Neural cell (in vitro differentiated cells): ENCODE results near the gene VPS13D. TPM values are rescaled to one million over a fixed set of nuclear protein-coding genes. Genes with fewer than 3 reads are reported as not detected.

Source experiments
- H2AFZ ChIP-seq: fragments of 200-600, 300-800 bp; sonication (generic), shearing (Covaris generic); 2 replicates; pipeline ENCODE4 v1.6.0; 2014; ENCODE audit warnings: low read depth, mild to moderate bottlenecking, antibody characterized with exemption, low read length, moderate library complexity
- H3F3A ChIP-seq: fragments of 200-600 bp; shearing (Covaris generic); 2 replicates; pipeline ENCODE4 v1.6.1; 2016; ENCODE audit warnings: mild to moderate bottlenecking, moderate library complexity, mixed read lengths, antibody characterized with exemption, low read length; ENCODE audit not compliant: insufficient read depth, poor library complexity, severe bottlenecking
- H3K27ac ChIP-seq: fragments of 200-600, 300-800 bp; sonication (generic), shearing (Covaris generic); 2 replicates; pipeline ENCODE4 v1.5.1; 2014; ENCODE audit warnings: mild to moderate bottlenecking, low read length, moderate library complexity
- H3K27me3 ChIP-seq: fragments of 300-800, 200-600 bp; sonication (generic), shearing (Covaris generic); 2 replicates; pipeline ENCODE4 v1.6.0; 2014; ENCODE audit warnings: mild to moderate bottlenecking, low read depth, low read length, moderate library complexity; ENCODE audit not compliant: insufficient read depth
- H3K36me3 ChIP-seq: fragments of 300-800, 200-600 bp; sonication (generic), shearing (Covaris generic); 2 replicates; pipeline ENCODE4 v1.5.1; 2014; ENCODE audit warnings: mild to moderate bottlenecking, antibody characterized with exemption, low read length, moderate library complexity; ENCODE audit not compliant: insufficient read depth
- H3K4me2 ChIP-seq: fragments of 300-800, 200-600 bp; sonication (generic), shearing (Covaris generic); 2 replicates; pipeline ENCODE4 v1.6.0; 2014; ENCODE audit warnings: mild to moderate bottlenecking, low read length
- H3K4me3 ChIP-seq: fragments of 300-800, 200-600 bp; sonication (generic), shearing (Covaris generic); 2 replicates; pipeline ENCODE4 v1.5.1; 2014; ENCODE audit warnings: mild to moderate bottlenecking, low read length, moderate library complexity
- H3K79me2 ChIP-seq: fragments of 200-600 bp; shearing (Covaris generic); replicated peaks from 2 replicates; pipeline ENCODE4 v1.6.0; 2014; ENCODE audit warnings: mild to moderate bottlenecking, low read length, moderate library complexity; ENCODE audit not compliant: insufficient read depth
- H3K9ac ChIP-seq: fragments of 300-800, 200-600 bp; sonication (generic), shearing (Covaris generic); 2 replicates; pipeline ENCODE4 v1.6.1; 2016; ENCODE audit warnings: mild to moderate bottlenecking, low read length, mixed read lengths
- H3K9me2 ChIP-seq: fragments of 200-600 bp; shearing (Covaris generic); 2 replicates; pipeline ENCODE4 v1.6.1; 2016; ENCODE audit warnings: mild to moderate bottlenecking, low read length, mixed read lengths; ENCODE audit not compliant: insufficient read depth
- H3K9me3 ChIP-seq: fragments of 200-600, 300-800 bp; sonication (generic), shearing (Covaris generic); 2 replicates; pipeline ENCODE4 v1.6.1; 2016; ENCODE audit warnings: mild to moderate bottlenecking, mixed run types, low read length, moderate library complexity, mixed read lengths
- H4K20me1 ChIP-seq: fragments of 200-600 bp; shearing (Covaris generic); 2 replicates; pipeline ENCODE4 v1.6.1; 2016; ENCODE audit warnings: mild to moderate bottlenecking, mixed run types; ENCODE audit not compliant: insufficient read depth
- EP300 ChIP-seq: fragments of 450-650 bp; conservative IDR thresholded peaks from 2 replicates; pipeline ENCODE4 v1.6.1; 2014; ENCODE audit warnings: antibody characterized with exemption, mild to moderate bottlenecking, moderate library complexity; ENCODE audit not compliant: poor library complexity, severe bottlenecking
- EZH2 ChIP-seq: fragments of 200-600, 300-800 bp; shearing (Covaris generic), sonication (generic); IDR thresholded peaks from 2 replicates; pipeline ENCODE4 v1.6.1; 2014; ENCODE audit warnings: antibody characterized with exemption, low read length, borderline replicate concordance, mild to moderate bottlenecking; ENCODE audit not compliant: insufficient read depth, poor library complexity, severe bottlenecking
- MXI1 ChIP-seq: fragments of 450-650 bp; conservative IDR thresholded peaks from 2 replicates; pipeline ENCODE4 v1.6.1; 2014; ENCODE audit warnings: antibody characterized with exemption, mild to moderate bottlenecking; ENCODE audit not compliant: poor library complexity, severe bottlenecking
- POLR2AphosphoS5 ChIP-seq: IDR thresholded peaks from 2 replicates; pipeline ENCODE4 v1.6.1; 2012
- RAD21 ChIP-seq: fragments of 450-650 bp; conservative IDR thresholded peaks from 2 replicates; pipeline ENCODE4 v1.6.1; 2014; ENCODE audit warnings: antibody characterized with exemption, mild to moderate bottlenecking, moderate library complexity
- SMC3 ChIP-seq: fragments of 450-650 bp; conservative IDR thresholded peaks from 2 replicates; pipeline ENCODE4 v1.6.1; 2014; ENCODE audit warnings: antibody characterized with exemption, mild to moderate bottlenecking, moderate library complexity; ENCODE audit not compliant: poor library complexity
- TAF1 ChIP-seq: IDR thresholded peaks from 2 replicates; pipeline ENCODE4 v1.6.1; 2012; ENCODE audit warnings: low read depth
- polyA plus RNA-seq: library from polyadenylated mRNA; depleted of rRNA; stranded (reverse); fragments of >200 nt; gene quantifications from 2 replicates; pipeline ENCODE4 v1.2.3, GENCODE V29; 2014
- TF ChIP-seq, protein P1 (sequence below): IDR thresholded peaks from 2 replicates; pipeline ENCODE4 v1.6.1; 2012; ENCODE audit warnings: borderline replicate concordance
- TF ChIP-seq, protein P2 (sequence below): fragments of 450-650 bp; IDR thresholded peaks from 2 replicates; pipeline ENCODE4 v1.5.1; 2014; ENCODE audit warnings: antibody characterized with exemption, mild to moderate bottlenecking, moderate library complexity; ENCODE audit not compliant: poor library complexity, severe bottlenecking

The VPS13D gene
- polyA plus RNA-seq, 1 donor from 2014 or later: 24.5 TPM

- H3K9ac ChIP-seq: no peak overlapping the region
- no peaks in the 10 kb centered on the region for H4K20me1 ChIP-seq
- peaks cover 3% of the 10 kb centered on the region for H3K9me3 ChIP-seq
- H3K9me2 ChIP-seq: no peaks in the 10 kb centered on the region
- TF ChIP-seq RAD21: no peak
- no peak for TF ChIP-seq SMC3
- TF ChIP-seq TAF1: no peak
- TF ChIP-seq, protein P1, sequence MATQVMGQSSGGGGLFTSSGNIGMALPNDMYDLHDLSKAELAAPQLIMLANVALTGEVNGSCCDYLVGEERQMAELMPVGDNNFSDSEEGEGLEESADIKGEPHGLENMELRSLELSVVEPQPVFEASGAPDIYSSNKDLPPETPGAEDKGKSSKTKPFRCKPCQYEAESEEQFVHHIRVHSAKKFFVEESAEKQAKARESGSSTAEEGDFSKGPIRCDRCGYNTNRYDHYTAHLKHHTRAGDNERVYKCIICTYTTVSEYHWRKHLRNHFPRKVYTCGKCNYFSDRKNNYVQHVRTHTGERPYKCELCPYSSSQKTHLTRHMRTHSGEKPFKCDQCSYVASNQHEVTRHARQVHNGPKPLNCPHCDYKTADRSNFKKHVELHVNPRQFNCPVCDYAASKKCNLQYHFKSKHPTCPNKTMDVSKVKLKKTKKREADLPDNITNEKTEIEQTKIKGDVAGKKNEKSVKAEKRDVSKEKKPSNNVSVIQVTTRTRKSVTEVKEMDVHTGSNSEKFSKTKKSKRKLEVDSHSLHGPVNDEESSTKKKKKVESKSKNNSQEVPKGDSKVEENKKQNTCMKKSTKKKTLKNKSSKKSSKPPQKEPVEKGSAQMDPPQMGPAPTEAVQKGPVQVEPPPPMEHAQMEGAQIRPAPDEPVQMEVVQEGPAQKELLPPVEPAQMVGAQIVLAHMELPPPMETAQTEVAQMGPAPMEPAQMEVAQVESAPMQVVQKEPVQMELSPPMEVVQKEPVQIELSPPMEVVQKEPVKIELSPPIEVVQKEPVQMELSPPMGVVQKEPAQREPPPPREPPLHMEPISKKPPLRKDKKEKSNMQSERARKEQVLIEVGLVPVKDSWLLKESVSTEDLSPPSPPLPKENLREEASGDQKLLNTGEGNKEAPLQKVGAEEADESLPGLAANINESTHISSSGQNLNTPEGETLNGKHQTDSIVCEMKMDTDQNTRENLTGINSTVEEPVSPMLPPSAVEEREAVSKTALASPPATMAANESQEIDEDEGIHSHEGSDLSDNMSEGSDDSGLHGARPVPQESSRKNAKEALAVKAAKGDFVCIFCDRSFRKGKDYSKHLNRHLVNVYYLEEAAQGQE: no peak
- TF ChIP-seq, protein P2, sequence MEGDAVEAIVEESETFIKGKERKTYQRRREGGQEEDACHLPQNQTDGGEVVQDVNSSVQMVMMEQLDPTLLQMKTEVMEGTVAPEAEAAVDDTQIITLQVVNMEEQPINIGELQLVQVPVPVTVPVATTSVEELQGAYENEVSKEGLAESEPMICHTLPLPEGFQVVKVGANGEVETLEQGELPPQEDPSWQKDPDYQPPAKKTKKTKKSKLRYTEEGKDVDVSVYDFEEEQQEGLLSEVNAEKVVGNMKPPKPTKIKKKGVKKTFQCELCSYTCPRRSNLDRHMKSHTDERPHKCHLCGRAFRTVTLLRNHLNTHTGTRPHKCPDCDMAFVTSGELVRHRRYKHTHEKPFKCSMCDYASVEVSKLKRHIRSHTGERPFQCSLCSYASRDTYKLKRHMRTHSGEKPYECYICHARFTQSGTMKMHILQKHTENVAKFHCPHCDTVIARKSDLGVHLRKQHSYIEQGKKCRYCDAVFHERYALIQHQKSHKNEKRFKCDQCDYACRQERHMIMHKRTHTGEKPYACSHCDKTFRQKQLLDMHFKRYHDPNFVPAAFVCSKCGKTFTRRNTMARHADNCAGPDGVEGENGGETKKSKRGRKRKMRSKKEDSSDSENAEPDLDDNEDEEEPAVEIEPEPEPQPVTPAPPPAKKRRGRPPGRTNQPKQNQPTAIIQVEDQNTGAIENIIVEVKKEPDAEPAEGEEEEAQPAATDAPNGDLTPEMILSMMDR: no peak
- TF ChIP-seq EZH2: no peak
- no peak for TF ChIP-seq POLR2AphosphoS5
- no peak for TF ChIP-seq EP300
- TF ChIP-seq MXI1: no peak
- no peak overlapping the region for H2AFZ ChIP-seq
- H3F3A ChIP-seq: no peaks in the 10 kb centered on the region
- H3K27me3 ChIP-seq: no peaks in the 10 kb centered on the region
- H3K4me3 ChIP-seq: no peak overlapping the region
- no peak overlapping the region for H3K27ac ChIP-seq
- no peaks in the 10 kb centered on the region for H3K79me2 ChIP-seq
- H3K4me2 ChIP-seq: no peak overlapping the region
- H3K36me3 ChIP-seq: peaks cover 28% of the 10 kb centered on the region
These were observed 115.8 kb downstream of the VPS13D start for GRCh38 chr1:12345350-12346217.

- Histone ChIP-seq H3K79me2 (no peaks in the 10 kb centered on the region), H3K36me3 (peaks cover 32% of the 10 kb centered on the region), H3K9ac (no peak overlapping the region), H2AFZ (no peak overlapping the region), H3K4me2 (no peak overlapping the region), H4K20me1 (no peaks in the 10 kb centered on the region), H3K27me3 (no peaks in the 10 kb centered on the region), H3K9me2 (no peaks in the 10 kb centered on the region), H3K9me3 (peaks cover 3% of the 10 kb centered on the region), H3K27ac (no peak overlapping the region), H3K4me3 (no peak overlapping the region), H3F3A (no peaks in the 10 kb centered on the region)
- TF ChIP-seq, protein P2: no peak
- TF ChIP-seq MXI1: no peak
- no peak for TF ChIP-seq TAF1
- TF ChIP-seq, protein P1: no peak
- TF ChIP-seq RAD21: no peak
These were observed 116.8 kb downstream of the VPS13D start for GRCh38 chr1:12346483-12347151.
